NB4 (cell line): ENCODE measurements around the gene B3GNT7.

Experiments
- POLR2A ChIP-seq: IDR thresholded peaks from 2 replicates; pipeline ENCODE4 v1.6.1; 2011; ENCODE audit warnings: mild to moderate bottlenecking; ENCODE audit not compliant: insufficient read length; ENCODE audit errors: extremely low read depth
- TF ChIP-seq, protein P1 (sequence below): IDR thresholded peaks from one replicate; pipeline ENCODE4 v1.5.1; 2012; ENCODE audit warnings: low read depth, low read length

DNA sequence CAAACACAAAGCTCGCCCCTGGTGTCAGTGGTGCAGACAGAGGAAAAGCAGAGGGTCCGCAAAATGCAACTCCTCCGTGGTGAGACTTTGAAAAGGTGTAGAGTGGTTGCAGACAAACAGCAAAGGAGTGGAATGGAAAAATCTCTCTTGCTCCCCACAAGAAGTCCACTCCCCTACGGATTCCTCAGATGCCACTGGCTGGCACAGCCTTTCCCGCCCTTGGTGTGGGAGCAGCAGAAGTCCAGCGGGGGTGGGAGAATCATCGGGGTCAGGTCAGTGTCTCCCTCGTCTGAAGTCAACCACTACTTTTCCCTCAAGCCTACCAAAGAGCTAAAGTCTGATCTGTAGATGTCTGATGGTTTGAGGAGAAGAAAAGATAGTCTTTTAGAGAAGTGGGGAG is 22.3 kb upstream of the B3GNT7 start:
- TF ChIP-seq, protein P1, sequence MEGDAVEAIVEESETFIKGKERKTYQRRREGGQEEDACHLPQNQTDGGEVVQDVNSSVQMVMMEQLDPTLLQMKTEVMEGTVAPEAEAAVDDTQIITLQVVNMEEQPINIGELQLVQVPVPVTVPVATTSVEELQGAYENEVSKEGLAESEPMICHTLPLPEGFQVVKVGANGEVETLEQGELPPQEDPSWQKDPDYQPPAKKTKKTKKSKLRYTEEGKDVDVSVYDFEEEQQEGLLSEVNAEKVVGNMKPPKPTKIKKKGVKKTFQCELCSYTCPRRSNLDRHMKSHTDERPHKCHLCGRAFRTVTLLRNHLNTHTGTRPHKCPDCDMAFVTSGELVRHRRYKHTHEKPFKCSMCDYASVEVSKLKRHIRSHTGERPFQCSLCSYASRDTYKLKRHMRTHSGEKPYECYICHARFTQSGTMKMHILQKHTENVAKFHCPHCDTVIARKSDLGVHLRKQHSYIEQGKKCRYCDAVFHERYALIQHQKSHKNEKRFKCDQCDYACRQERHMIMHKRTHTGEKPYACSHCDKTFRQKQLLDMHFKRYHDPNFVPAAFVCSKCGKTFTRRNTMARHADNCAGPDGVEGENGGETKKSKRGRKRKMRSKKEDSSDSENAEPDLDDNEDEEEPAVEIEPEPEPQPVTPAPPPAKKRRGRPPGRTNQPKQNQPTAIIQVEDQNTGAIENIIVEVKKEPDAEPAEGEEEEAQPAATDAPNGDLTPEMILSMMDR, result no peak
- no peak for TF ChIP-seq POLR2A
